Skeletal muscle satellite cell (primary cell): Measurements from ENCODE around the gene CCR6.

Experiments used
- H3K27me3 ChIP-seq: 2 replicates; pipeline ENCODE4 v1.7.0; 2013; ENCODE audit warnings: low read length; ENCODE audit not compliant: control insufficient read depth, insufficient read depth
- H3K36me3 ChIP-seq: 2 replicates; pipeline ENCODE4 v1.7.0; 2013; ENCODE audit warnings: mild to moderate bottlenecking, control low read depth, low read length; ENCODE audit not compliant: insufficient read depth
- H3K4me1 ChIP-seq: 2 replicates; pipeline ENCODE4 v1.7.0; 2013; ENCODE audit warnings: low read length; ENCODE audit not compliant: control insufficient read depth, insufficient read depth
- H3K4me2 ChIP-seq: 2 replicates; pipeline ENCODE4 v1.7.0; 2013; ENCODE audit warnings: mild to moderate bottlenecking, low read length
- H3K4me3 ChIP-seq: 2 replicates; pipeline ENCODE4 v1.7.0; 2013; ENCODE audit warnings: low read length
- H3K9ac ChIP-seq: 2 replicates; pipeline ENCODE4 v1.7.0; 2013; ENCODE audit warnings: mild to moderate bottlenecking, low read depth, low read length, moderate library complexity
- H3K9me3 ChIP-seq: replicated peaks from 2 replicates; pipeline ENCODE4 v1.7.0; 2013; ENCODE audit warnings: mild to moderate bottlenecking, control low read depth, low read length

CCR6 gene

DNA sequence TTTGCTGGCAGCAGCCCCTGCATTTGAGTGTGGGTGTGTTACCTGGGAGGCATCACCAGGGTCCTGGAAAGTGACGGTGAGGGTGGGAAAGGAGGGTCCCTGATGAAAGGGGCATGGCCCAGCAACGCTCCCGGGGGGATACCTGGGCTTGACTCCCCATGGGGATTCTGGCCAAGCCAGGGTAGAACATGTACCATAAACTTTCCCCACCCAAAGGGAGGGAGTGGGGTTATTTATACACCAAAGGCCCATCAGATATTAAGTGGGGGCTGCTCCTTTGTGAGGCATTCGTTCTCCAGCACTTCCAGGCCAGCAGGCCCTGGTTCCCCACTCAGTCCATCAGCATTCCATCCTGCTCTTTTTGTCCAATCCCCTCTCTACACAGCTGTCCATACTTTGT lies 20.6 kb upstream of the CCR6 start:
- Histone ChIP-seq H3K9ac (no peak overlapping the region), H3K4me2 (no peak overlapping the region), H3K36me3 (no peaks in the 10 kb centered on the region), H3K27me3 (no peaks in the 10 kb centered on the region), H3K9me3 (peaks cover 5% of the 10 kb centered on the region), H3K4me1 (no peaks in the 10 kb centered on the region), H3K4me3 (no peak overlapping the region)

DNA sequence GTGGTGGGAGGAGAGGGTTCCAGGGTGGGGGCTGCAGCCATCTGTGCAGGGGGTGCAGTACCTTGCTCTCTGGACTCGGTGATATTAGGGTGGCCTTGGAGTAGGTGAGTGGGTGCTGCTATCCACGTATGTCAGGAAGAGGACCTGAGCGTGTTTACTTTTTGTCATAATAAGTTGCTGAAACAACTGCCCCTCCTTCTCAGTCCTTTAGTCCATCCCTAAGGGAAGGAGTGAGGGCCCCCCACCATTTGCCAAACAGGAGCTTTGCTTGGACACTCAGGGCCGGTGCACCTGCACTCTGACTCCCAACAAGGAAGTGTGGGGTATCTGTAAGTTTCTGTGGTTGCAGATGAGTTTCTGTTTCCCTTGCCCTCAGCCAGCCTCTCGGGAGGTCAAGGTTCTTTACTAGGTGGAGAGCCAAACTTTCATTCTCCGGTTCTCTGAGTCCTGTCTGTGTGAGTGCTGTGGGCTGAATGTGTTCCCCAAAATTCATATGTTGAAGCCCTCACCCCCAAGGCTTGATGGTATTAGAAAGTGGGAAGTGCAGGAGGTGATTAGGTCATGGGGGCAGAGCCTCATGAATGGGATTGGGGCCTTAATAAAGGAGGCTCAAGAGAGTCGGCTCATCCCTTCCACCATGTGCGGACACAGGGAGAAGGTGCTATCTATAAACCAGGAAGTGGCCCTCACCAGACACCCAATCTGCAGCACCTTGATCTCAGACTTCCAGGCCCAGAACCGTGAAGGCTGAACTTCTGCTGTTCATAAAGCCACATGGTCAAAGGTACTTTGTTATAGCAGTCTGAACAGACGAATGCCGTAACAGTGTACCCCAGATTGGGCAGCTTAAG lies 19.6 kb upstream of the CCR6 start:
- Histone ChIP-seq H3K27me3 (no peaks in the 10 kb centered on the region), H3K9ac (no peak overlapping the region), H3K4me3 (no peak overlapping the region), H3K4me2 (no peak overlapping the region), H3K4me1 (no peaks in the 10 kb centered on the region), H3K9me3 (peaks cover 5% of the 10 kb centered on the region), H3K36me3 (no peaks in the 10 kb centered on the region)

DNA sequence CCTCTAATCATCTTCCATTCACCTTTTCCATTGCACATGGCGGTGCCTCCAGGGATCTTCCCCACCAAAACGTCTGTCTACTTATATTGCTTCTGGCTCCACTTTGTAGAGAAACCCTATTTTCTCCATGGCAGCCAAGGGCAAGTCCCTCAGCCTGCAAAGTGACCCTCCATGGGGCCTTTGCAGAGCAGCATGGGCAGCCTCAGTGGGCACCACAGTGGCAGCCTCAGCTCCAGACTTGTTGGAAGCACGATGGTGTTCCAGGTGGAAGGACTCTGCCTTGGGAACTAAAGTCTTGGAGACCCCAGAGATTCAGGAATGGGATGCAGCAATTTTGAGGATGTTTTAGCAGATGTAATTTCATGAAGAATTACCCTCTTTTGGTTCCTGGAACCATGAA lies 18.5 kb upstream of the CCR6 start:
- no peaks in the 10 kb centered on the region for H3K27me3 ChIP-seq
- no peak overlapping the region for H3K4me2 ChIP-seq
- no peaks in the 10 kb centered on the region for H3K4me1 ChIP-seq
- H3K9ac ChIP-seq: no peak overlapping the region
- H3K9me3 ChIP-seq: peaks cover 5% of the 10 kb centered on the region
- no peaks in the 10 kb centered on the region for H3K36me3 ChIP-seq
- no peak overlapping the region for H3K4me3 ChIP-seq

DNA sequence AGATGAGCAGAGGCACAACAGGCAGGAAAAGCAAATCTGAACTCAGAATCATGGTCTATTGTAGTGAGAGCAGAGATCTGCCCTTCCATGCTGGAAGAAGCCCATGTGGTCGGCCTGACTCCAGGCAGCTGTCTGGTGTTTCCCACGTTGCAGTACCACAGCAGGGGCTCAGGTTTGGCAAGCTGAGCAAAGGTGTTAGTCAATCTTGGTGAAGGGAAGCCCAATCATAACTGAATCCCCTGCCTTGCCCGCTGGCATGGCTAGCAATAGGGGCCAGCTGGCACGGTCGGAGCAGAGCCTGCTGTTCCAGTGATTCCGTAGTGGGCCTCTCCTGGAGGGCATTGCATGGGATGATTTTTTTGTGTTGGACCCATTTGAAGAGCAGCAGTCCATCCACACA lies 17.8 kb upstream of the CCR6 start:
- Histone ChIP-seq H3K9me3 (peaks cover 5% of the 10 kb centered on the region), H3K4me3 (no peak overlapping the region), H3K4me1 (no peaks in the 10 kb centered on the region), H3K4me2 (no peak overlapping the region), H3K27me3 (no peaks in the 10 kb centered on the region), H3K9ac (no peak overlapping the region), H3K36me3 (no peaks in the 10 kb centered on the region)

DNA sequence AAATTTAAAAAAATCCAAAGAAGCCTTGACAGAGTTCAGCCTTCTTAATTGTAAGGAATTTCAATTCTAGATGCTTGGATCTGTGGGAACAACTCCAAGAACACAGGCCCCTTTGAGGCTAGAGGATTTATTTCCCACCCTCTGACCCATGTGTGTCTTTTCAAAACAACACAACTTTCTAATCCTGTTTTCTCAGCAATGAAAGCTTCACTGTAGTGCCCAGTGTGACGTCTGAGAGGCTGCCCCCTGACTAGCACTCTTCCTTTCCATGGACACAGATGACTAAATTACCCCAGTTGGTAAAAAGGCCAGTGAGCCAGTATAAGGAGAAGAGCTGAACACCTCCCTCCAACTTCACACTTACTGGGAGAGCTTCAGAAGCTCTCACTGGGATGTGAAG lies 16.5 kb upstream of the CCR6 start:
- Histone ChIP-seq H3K36me3 (no peaks in the 10 kb centered on the region), H3K4me2 (no peak overlapping the region), H3K27me3 (no peaks in the 10 kb centered on the region), H3K9me3 (peaks cover 5% of the 10 kb centered on the region), H3K9ac (no peak overlapping the region), H3K4me1 (no peaks in the 10 kb centered on the region), H3K4me3 (no peak overlapping the region)

DNA sequence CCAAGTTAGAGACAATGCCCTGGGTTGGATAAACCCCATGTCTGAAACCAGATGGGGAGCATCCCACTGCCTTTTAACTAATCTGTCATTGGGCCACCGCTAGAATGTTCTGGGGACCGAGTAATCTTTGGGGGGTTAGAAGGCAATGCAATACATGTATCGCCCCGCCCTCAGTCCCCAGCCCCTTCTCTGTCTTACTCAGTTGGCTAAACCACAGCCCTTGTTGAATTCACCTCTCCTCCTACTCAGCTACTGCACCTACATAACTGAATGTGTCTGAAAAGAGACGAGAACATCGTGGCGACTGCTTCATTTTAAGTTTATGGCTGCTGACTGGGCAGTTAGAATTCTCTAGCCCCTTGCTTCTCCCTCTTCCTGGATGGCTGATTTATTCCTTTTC lies 15.1 kb upstream of the CCR6 start:
- peaks cover 8% of the 10 kb centered on the region for H3K9me3 ChIP-seq
- H3K9ac ChIP-seq: no peak overlapping the region
- no peak overlapping the region for H3K4me3 ChIP-seq
- H3K4me1 ChIP-seq: no peaks in the 10 kb centered on the region
- H3K27me3 ChIP-seq: no peaks in the 10 kb centered on the region
- no peaks in the 10 kb centered on the region for H3K36me3 ChIP-seq
- no peak overlapping the region for H3K4me2 ChIP-seq

DNA sequence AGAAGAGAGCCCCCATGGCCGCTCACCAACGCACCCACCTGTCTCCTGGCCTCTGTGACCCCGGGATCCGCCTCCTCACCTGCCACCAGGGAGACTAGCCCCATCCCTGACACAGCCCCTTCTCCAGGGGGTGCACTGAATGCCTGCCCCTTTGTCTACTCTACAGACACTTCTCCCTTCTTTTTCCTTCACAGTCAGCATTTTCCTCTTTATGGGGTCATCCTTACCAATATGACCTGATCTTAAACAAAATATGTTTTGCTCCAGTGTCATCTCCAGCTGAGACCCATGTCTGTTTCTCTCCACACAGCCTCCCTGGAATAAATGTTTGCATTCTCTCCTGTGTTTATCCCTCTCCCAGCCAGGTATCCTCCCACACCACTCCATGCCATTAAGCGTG lies 14.6 kb upstream of the CCR6 start:
- peaks cover 8% of the 10 kb centered on the region for H3K9me3 ChIP-seq
- H3K27me3 ChIP-seq: no peaks in the 10 kb centered on the region
- H3K4me2 ChIP-seq: no peak overlapping the region
- no peak overlapping the region for H3K4me3 ChIP-seq
- H3K36me3 ChIP-seq: no peaks in the 10 kb centered on the region
- no peaks in the 10 kb centered on the region for H3K4me1 ChIP-seq
- H3K9ac ChIP-seq: no peak overlapping the region

DNA sequence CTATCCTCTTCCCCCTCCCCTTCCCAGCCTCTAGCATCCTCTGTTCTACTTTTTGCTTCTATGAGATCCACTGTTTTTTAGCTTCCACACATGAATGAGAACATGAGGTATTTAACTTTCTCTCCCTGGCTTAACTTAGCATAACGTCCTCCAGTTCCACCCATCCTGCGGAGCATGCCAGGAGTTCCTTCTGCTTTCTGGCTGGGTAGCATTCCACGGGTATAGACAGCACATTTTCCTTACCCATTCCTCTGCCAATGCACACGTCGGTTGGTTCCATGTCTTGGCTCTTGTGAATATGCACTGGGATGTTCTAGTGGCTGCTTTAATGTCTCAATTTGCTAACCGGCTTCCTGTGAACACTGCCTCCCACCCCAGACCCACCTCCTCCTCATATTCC lies 13.2 kb upstream of the CCR6 start:
- H3K9me3 ChIP-seq: peaks cover 8% of the 10 kb centered on the region
- no peaks in the 10 kb centered on the region for H3K4me1 ChIP-seq
- H3K36me3 ChIP-seq: no peaks in the 10 kb centered on the region
- no peak overlapping the region for H3K4me2 ChIP-seq
- no peaks in the 10 kb centered on the region for H3K27me3 ChIP-seq
- no peak overlapping the region for H3K9ac ChIP-seq
- H3K4me3 ChIP-seq: no peak overlapping the region

DNA sequence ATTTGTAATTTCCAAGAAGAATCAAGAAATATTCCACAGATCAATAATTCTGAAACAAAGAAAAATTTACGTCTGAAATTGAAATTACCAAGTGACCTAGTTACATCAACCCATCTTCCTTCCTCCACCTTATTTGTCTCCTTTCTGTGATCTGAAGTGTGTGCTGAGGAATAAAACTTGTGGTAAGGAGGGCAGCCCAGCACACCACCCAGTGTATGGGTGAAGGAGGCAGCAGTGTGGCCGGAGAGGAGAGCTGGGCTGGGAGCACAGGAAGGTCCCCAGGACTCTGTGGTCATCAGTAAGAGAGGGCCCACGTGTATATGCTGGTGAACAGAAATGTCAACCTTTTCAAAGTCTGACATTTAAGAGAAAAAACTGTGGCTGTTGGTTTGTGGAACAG lies 11.3 kb upstream of the CCR6 start:
- no peak overlapping the region for H3K4me3 ChIP-seq
- H3K36me3 ChIP-seq: no peaks in the 10 kb centered on the region
- no peak overlapping the region for H3K4me2 ChIP-seq
- no peak overlapping the region for H3K9ac ChIP-seq
- H3K27me3 ChIP-seq: no peaks in the 10 kb centered on the region
- H3K9me3 ChIP-seq: peaks cover 3% of the 10 kb centered on the region
- no peaks in the 10 kb centered on the region for H3K4me1 ChIP-seq

DNA sequence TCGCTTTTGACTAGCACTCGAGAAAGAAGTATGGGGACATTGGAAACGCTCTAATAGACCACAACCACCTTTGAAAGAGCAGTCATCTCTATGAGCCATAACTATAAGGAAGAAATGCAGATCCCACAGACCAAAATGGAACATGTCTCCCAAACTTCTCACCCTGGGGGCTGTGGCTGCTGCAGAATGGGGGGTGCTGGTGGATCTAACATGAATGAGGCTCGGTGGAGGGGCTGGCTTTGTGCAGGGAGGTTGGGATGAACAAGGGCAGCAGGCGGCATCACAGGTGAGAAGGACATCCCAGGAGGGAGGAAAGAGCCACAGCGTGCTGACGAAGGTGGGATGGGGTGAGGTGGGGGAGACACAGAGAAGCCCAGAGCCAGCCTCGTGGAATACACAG lies 10.5 kb upstream of the CCR6 start:
- no peaks in the 10 kb centered on the region for H3K27me3 ChIP-seq
- H3K4me3 ChIP-seq: no peak overlapping the region
- H3K9me3 ChIP-seq: peaks cover 3% of the 10 kb centered on the region
- H3K36me3 ChIP-seq: no peaks in the 10 kb centered on the region
- H3K9ac ChIP-seq: no peak overlapping the region
- H3K4me2 ChIP-seq: no peak overlapping the region
- H3K4me1 ChIP-seq: no peaks in the 10 kb centered on the region

DNA sequence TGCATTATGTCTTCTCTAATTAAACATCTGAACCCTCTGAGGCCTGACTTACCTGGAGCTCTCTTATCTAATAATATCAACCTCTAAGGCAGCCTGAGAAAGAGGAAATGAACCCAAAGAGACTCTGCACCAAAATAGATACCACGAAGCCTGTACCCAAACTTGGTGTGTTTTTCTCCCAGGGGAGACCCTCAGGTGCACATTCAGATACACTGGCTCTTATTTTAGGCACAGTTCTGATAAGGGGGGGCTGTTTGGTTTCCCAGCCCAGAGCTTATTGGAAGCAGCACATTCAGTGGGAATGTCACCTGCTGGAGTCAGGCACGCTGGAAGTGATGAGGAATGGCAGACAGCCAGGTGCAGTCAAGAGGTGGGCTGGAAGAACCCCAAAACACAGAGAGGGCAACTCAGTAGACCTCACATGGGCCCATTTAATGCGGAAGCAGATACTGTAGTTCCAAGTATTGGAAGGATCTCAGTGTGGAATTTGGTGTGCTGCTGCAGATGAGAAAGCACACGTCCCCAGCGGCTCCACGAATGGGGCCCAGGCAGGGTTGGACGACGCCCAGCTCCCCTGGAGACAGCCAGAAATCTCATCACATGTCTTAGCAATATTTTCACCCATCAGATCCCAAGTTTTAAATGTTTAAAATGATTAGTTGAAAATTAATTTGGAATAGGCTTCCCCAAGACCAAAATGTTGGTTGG lies 9.7 kb upstream of the CCR6 start:
- Histone ChIP-seq H3K4me3 (no peak overlapping the region), H3K36me3 (no peaks in the 10 kb centered on the region), H3K4me2 (no peak overlapping the region), H3K9me3 (peaks cover 3% of the 10 kb centered on the region), H3K4me1 (no peaks in the 10 kb centered on the region), H3K27me3 (no peaks in the 10 kb centered on the region), H3K9ac (no peak overlapping the region)
